B cell (primary cell): Measurements from ENCODE around the gene RAB30. TPM values are rescaled to one million over a fixed set of nuclear protein-coding genes. Genes with fewer than 3 reads are reported as not detected.

Experiments used
- ATAC-seq: fragments of 200-7000 bp; cut with Tn5 transposase; one replicate; pipeline ENCODE4 v1.10.0; 2021; ENCODE audit warnings: low read depth, mild to moderate bottlenecking, moderate number of reproducible peaks, moderate library complexity
- CTCF ChIA-PET: fragments of 350-600 bp; sonication (Branson Sonifier 250); formaldehyde crosslinking; loops from one replicate; lab custom pipeline; 2021; ENCODE audit warnings: antibody characterized with exemption, inconsistent platforms; lab: Charles Lee
- POLR2A ChIA-PET: fragments of 350-600 bp; sonication (Branson Sonifier 250); formaldehyde crosslinking; loops from one replicate; lab custom pipeline; 2021; ENCODE audit warnings: antibody characterized with exemption; lab: Charles Lee
- DNase-seq: peaks from one replicate; pipeline ENCODE4 v3.0.0; 2013
- H2AFZ ChIP-seq: 2 replicates; pipeline ENCODE4 v1.6.1; 2012; ENCODE audit warnings: mild to moderate bottlenecking, low read depth, low read length; ENCODE audit not compliant: insufficient read depth, poor library complexity, severe bottlenecking
- H3K27ac ChIP-seq, 2 donors: 1 replicate in 1 of 2; 2 replicates in 1 of 2; pipeline ENCODE4 v1.5.1; 2012 to 2013; ENCODE audit warnings: low read length in 2 of 2, mild to moderate bottlenecking in 2 of 2, moderate library complexity in 1 of 2
- H3K27me3 ChIP-seq, 4 experiments: fragments of 200-600 bp in 1 of 4; sonication (generic) in 1 of 4; replicated peaks in 1 of 4; 1 replicate in 2 of 4; 2 replicates in 2 of 4; pipeline versions ENCODE4 v1.6.1 to v1.7.0; 2013 to 2016; ENCODE audit warnings: low read length in 3 of 4, mild to moderate bottlenecking in 2 of 4, mixed read lengths in 1 of 4, moderate library complexity in 1 of 4; ENCODE audit not compliant: insufficient read depth in 4 of 4, control insufficient read depth in 3 of 4; ENCODE audit errors: control extremely low read depth in 1 of 4
- H3K36me3 ChIP-seq, 2 experiments: replicated peaks in 1 of 2; 1 replicate in 1 of 2; 2 replicates in 1 of 2; pipeline versions ENCODE4 v1.6.1 to v1.7.1; 2013; ENCODE audit warnings: low read length in 1 of 2; ENCODE audit not compliant: insufficient read depth in 2 of 2, control insufficient read depth in 1 of 2; ENCODE audit errors: control extremely low read depth in 1 of 2, extremely low read depth in 1 of 2
- H3K4me1 ChIP-seq, 2 donors: fragments of 200-600 bp in 1 of 2; sonication (generic) in 1 of 2; 1 replicate in 1 of 2; 2 replicates in 1 of 2; pipeline versions ENCODE4 v1.5.1 to v1.6.1; 2013 to 2017; ENCODE audit warnings: low read length in 2 of 2; ENCODE audit not compliant: control insufficient read depth in 2 of 2, insufficient read depth in 2 of 2
- H3K4me2 ChIP-seq: replicated peaks from 2 replicates; pipeline ENCODE3; 2012; ENCODE audit warnings: mild to moderate bottlenecking, low read depth, low read length; ENCODE audit not compliant: poor library complexity, severe bottlenecking
- H3K4me3 ChIP-seq, 5 experiments: fragments of 200-600 bp in 1 of 5; sonication (generic) in 1 of 5; 1 replicate in 3 of 5; 2 replicates in 2 of 5; pipeline versions ENCODE4 v1.5.1 to v1.7.0; 2011 to 2016; ENCODE audit warnings: low read length in 4 of 5, mild to moderate bottlenecking in 4 of 5, low read depth in 2 of 5, control low read depth in 1 of 5, moderate library complexity in 1 of 5; ENCODE audit not compliant: insufficient read depth in 1 of 5; ENCODE audit errors: control extremely low read depth in 1 of 5, extremely low read depth in 1 of 5
- H3K79me2 ChIP-seq: fragments of 200-600 bp; sonication (generic); one replicate; pipeline ENCODE4 v1.6.0; 2016; ENCODE audit warnings: low read length; ENCODE audit not compliant: control insufficient read depth, insufficient read depth
- H3K9ac ChIP-seq: fragments of 200-600 bp; sonication (generic); 2 replicates; pipeline ENCODE4 v1.6.1; 2017; ENCODE audit warnings: mild to moderate bottlenecking, low read length, moderate library complexity
- H3K9me3 ChIP-seq, 3 donors: one replicate each; pipeline versions ENCODE4 v1.6.1 to v1.7.1; 2013; ENCODE audit warnings: low read length in 2 of 3; ENCODE audit not compliant: control insufficient read depth in 2 of 3, insufficient read depth in 1 of 3; ENCODE audit errors: control extremely low read depth in 1 of 3
- H4K20me1 ChIP-seq: 2 replicates; pipeline ENCODE4 v1.6.0; 2012; ENCODE audit warnings: mild to moderate bottlenecking, low read length; ENCODE audit not compliant: insufficient read depth, control insufficient read depth, poor library complexity, severe bottlenecking
- H3K27ac Mint-ChIP-seq: one replicate; pipeline ENCODE4 v1.8.0; 2021; ENCODE audit warnings: mixed read lengths
- H3K27me3 Mint-ChIP-seq: one replicate; pipeline ENCODE4 v1.8.0; 2021; ENCODE audit warnings: mixed read lengths
- H3K4me1 Mint-ChIP-seq: one replicate; pipeline ENCODE4 v1.8.0; 2021; ENCODE audit warnings: mixed read lengths
- H3K4me3 Mint-ChIP-seq: one replicate; pipeline ENCODE4 v1.8.0; 2021; ENCODE audit warnings: mixed read lengths
- H3K9me3 Mint-ChIP-seq: one replicate; pipeline ENCODE4 v1.8.0; 2022; ENCODE audit warnings: mixed read lengths; ENCODE audit not compliant: insufficient read depth
- CTCF ChIP-seq: fragments of 200-600 bp; IDR thresholded peaks from one replicate; pipeline ENCODE4 v1.8.0; 2022; ENCODE audit warnings: antibody characterized with exemption, mild to moderate bottlenecking
- EZH2 ChIP-seq: IDR thresholded peaks from 2 replicates; pipeline ENCODE4 v1.6.1; 2012; ENCODE audit warnings: borderline replicate concordance, low read depth, mild to moderate bottlenecking, moderate library complexity, low read length; ENCODE audit not compliant: insufficient read depth, poor library complexity, severe bottlenecking
- WGBS: methylation state at CpG from one replicate; pipeline ENCODE4 v1.1.5; 2013; ENCODE audit warnings: missing lambda C conversion rate; ENCODE audit not compliant: insufficient coverage; 5-methylcytosine and 5-hydroxymethylcytosine counted together
- intact Hi-C: fragments of 100-400 bp; cut with micrococcal nuclease; formaldehyde crosslinking; loops from one replicate; pipeline ENCODE4 v1.10.0; 2022
- polyA plus RNA-seq: library from polyadenylated mRNA; depleted of rRNA; stranded (reverse); fragments of >200 nt; gene quantifications from 2 replicates; pipeline ENCODE4 v1.2.3, GENCODE V29; 2012
- total RNA-seq, 2 donors: library from RNA; stranded (reverse); fragments of 120-200 nt in 1 of 2; gene quantifications; 1 replicate in 1 of 2; 2 replicates in 1 of 2; pipeline versions ENCODE4 v1.2.3 to v1.2.4, GENCODE V29; 2013 to 2022

RAB30 gene
- total and polyA plus RNA-seq, 2 donors (not counting 1 experiment from before 2014, with no cell fraction given), result 26.6 to 214 TPM

GRCh38 chr11:83061883-83062282 lies 9.8 kb downstream of the RAB30 start:
- no peak for TF ChIP-seq CTCF
- no peak for TF ChIP-seq EZH2
- peak overlapping the region; percentile 70 for H3K4me2 ChIP-seq
- Mint-ChIP-seq H3K9me3 (no peaks in the 10 kb centered on the region), H3K27ac (peak overlapping the region; percentile 98), H3K4me1 (peaks cover 85% of the 10 kb centered on the region), H3K27me3 (no peaks in the 10 kb centered on the region), H3K4me3 (peak overlapping the region; percentile 89)
- POLR2A ChIA-PET, result interaction anchor here (0.6 to 3.7 kb wide), 10 partner anchors 9 to 166 kb away, joined by 3 to 42 read pairs (median 7); partner anchors contain the start of genes DDIAS, PCF11 and RAB30
- peaks cover 77% of the 10 kb centered on the region for H3K79me2 ChIP-seq
- CTCF ChIA-PET, result interaction anchor here (0.9 to 3.4 kb wide), 11 partner anchors 10 to 194 kb away, joined by 3 to 17 read pairs (median 4); partner anchors contain the start of genes DDIAS and RAB30
- peaks cover 90 to 94% of the 10 kb centered on the region in 2 donors for H3K4me1 ChIP-seq
- ATAC-seq, result peak; percentile 51
- H4K20me1 ChIP-seq, result no peaks in the 10 kb centered on the region
- H3K4me3 ChIP-seq, result peak overlapping the region in 1 of 5 experiments; percentile 62
- H3K27me3 ChIP-seq, result no peaks in the 10 kb centered on the region
- H3K9me3 ChIP-seq, result peaks cover 0 to 17% (median 10%) of the 10 kb centered on the region in 3 donors
- H3K27ac ChIP-seq, result peak overlapping the region; percentile 86 to 94
- 6% methylated on average over 2 of the region's 4 CpGs for WGBS
- intact Hi-C loops, result loop anchor here (2.0 kb wide), 4 partner anchors 27 to 141 kb away; no protein-coding TSS in a partner anchor
- H2AFZ ChIP-seq, result no peak overlapping the region
- H3K9ac ChIP-seq, result peak overlapping the region; percentile 56
- peaks cover 0 to 18% of the 10 kb centered on the region in 2 experiments for H3K36me3 ChIP-seq
- peak; percentile 89 for DNase-seq

GRCh38 chr11:83060965-83061364 lies 10.7 kb downstream of the RAB30 start:
- POLR2A ChIA-PET, result interaction anchor here (3.7 kb wide), 1 partner anchor 10 kb away, joined by 42 read pairs; the partner anchor contains the start of gene RAB30
- CTCF ChIA-PET, result interaction anchor here (1.8 kb wide), 1 partner anchor 26 kb away, joined by 8 read pairs; no protein-coding TSS in a partner anchor

More at GRCh38 chr11:83060965-83061364, 10.7 kb downstream of the RAB30 start:
- no peaks in the 10 kb centered on the region for H4K20me1 ChIP-seq
- DNase-seq (no peak), ATAC-seq (no peak)
- Mint-ChIP-seq H3K27ac (peak overlapping the region; percentile 98), H3K9me3 (no peaks in the 10 kb centered on the region), H3K27me3 (no peaks in the 10 kb centered on the region), H3K4me3 (peak overlapping the region; percentile 41), H3K4me1 (peaks cover 88% of the 10 kb centered on the region)
- no peak overlapping the region for H2AFZ ChIP-seq
- intact Hi-C loops, result no loop called here
- WGBS, result 93% methylated on average over 3 of the region's 3 CpGs
- H3K4me1 ChIP-seq, result peaks cover 88 to 94% of the 10 kb centered on the region in 2 donors
- H3K79me2 ChIP-seq, result peaks cover 77% of the 10 kb centered on the region
- H3K4me2 ChIP-seq, result peak overlapping the region; percentile 70
- H3K9ac ChIP-seq, result no peak overlapping the region
- no peaks in the 10 kb centered on the region for H3K27me3 ChIP-seq
- H3K27ac ChIP-seq, result peak overlapping the region; percentile 86 to 94
- peak overlapping the region in 1 of 5 experiments; percentile 23 for H3K4me3 ChIP-seq
- TF ChIP-seq CTCF (no peak), EZH2 (no peak)
- peaks cover 0 to 17% (median 12%) of the 10 kb centered on the region in 3 donors for H3K9me3 ChIP-seq
- H3K36me3 ChIP-seq, result peaks cover 0 to 16% of the 10 kb centered on the region in 2 experiments
